GM18526 (cell line): Measurements from ENCODE around the gene FBXL19.

ENCODE experiments used
- POLR2A ChIP-seq: IDR thresholded peaks from 3 replicates; pipeline ENCODE4 v1.6.1; 2011; ENCODE audit not compliant: insufficient read length; ENCODE audit errors: extremely low read depth

The FBXL19 gene

GRCh38 chr16:30893417-30893743, 30.0 kb upstream of the FBXL19 start:
- TF ChIP-seq POLR2A = no peak

- peak; percentile 63 for TF ChIP-seq POLR2A
Observed at GRCh38 chr16:30893744-30894539, 29.4 kb upstream of the FBXL19 start, which contains the start of gene BCL7C. BCL7C (minus strand) TSS chr16:30894077; CDS start chr16:30893944, 133 bp downstream.

- TF ChIP-seq POLR2A = no peak
Observed at GRCh38 chr16:30894540-30895368, 28.6 kb upstream of the FBXL19 start.

- no peak for TF ChIP-seq POLR2A
Observed at GRCh38 chr16:30895627-30896260, 27.6 kb upstream of the FBXL19 start.

GRCh38 chr16:30896261-30896888, 27.0 kb upstream of the FBXL19 start, which contains the start of gene CTF1:
CTF1 (plus strand) TSS chr16:30896614; CDS start chr16:30896644, 30 bp downstream.
- TF ChIP-seq POLR2A = no peak

- no peak for TF ChIP-seq POLR2A
Observed at GRCh38 chr16:30896889-30897733, 26.3 kb upstream of the FBXL19 start.

GRCh38 chr16:30899794-30900193, 23.6 kb upstream of the FBXL19 start:
- TF ChIP-seq POLR2A = no peak

- no peak for TF ChIP-seq POLR2A
Observed at GRCh38 chr16:30900588-30900987, 22.8 kb upstream of the FBXL19 start.

GRCh38 chr16:30901201-30902028, 22.0 kb upstream of the FBXL19 start:
- no peak for TF ChIP-seq POLR2A

GRCh38 chr16:30902029-30902972, 21.1 kb upstream of the FBXL19 start:
- TF ChIP-seq POLR2A = peak; percentile 48

- no peak for TF ChIP-seq POLR2A
Observed at GRCh38 chr16:30903002-30903401, 20.4 kb upstream of the FBXL19 start.

GRCh38 chr16:30903596-30903995, 19.8 kb upstream of the FBXL19 start:
- no peak for TF ChIP-seq POLR2A
